ENCODE results near the gene RNH1.

GRCh38 chr11:453564-453963 is 53.5 kb downstream of the RNH1 start:
- TF ChIP-seq, protein P1, sequence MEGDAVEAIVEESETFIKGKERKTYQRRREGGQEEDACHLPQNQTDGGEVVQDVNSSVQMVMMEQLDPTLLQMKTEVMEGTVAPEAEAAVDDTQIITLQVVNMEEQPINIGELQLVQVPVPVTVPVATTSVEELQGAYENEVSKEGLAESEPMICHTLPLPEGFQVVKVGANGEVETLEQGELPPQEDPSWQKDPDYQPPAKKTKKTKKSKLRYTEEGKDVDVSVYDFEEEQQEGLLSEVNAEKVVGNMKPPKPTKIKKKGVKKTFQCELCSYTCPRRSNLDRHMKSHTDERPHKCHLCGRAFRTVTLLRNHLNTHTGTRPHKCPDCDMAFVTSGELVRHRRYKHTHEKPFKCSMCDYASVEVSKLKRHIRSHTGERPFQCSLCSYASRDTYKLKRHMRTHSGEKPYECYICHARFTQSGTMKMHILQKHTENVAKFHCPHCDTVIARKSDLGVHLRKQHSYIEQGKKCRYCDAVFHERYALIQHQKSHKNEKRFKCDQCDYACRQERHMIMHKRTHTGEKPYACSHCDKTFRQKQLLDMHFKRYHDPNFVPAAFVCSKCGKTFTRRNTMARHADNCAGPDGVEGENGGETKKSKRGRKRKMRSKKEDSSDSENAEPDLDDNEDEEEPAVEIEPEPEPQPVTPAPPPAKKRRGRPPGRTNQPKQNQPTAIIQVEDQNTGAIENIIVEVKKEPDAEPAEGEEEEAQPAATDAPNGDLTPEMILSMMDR (IDR thresholded peaks at IDR 0.05; ENCODE audit: borderline replicate concordance, extremely low read depth, low read length, poor library complexity, severe bottlenecking), result no peak
- TF ChIP-seq EZH2 (IDR thresholded peaks at IDR 0.05; ENCODE audit: borderline replicate concordance, low read depth, low read length, severe bottlenecking), result no peak

All from DND-41 (cell line).